ENCODE data around the gene TUBG1.
"Not testable (repeated sequence)": the region's sequence is repeated elsewhere in the genome, so short reads cannot be mapped to it uniquely, and the experiment has no call there.

Gene TUBG1

GRCh38 chr17:42651392-42651791 is 41.9 kb downstream of the TUBG1 start:
- no peaks in the 10 kb centered on the region for H3K9me3 Mint-ChIP-seq
- H3K27ac Mint-ChIP-seq: peak overlapping the region; percentile 29 to 79 (median 34)
- no peaks in the 10 kb centered on the region for H3K36me3 Mint-ChIP-seq (ENCODE audit: low read depth)
- peak overlapping the region in 1 of 3 experiments; percentile 47 for H3K4me3 Mint-ChIP-seq
- H3K27me3 Mint-ChIP-seq (ENCODE audit: low read depth): no peaks in the 10 kb centered on the region
- peaks cover 16% of the 10 kb centered on the region for H3K4me1 Mint-ChIP-seq
- TF ChIP-seq CTCF (IDR thresholded peaks at IDR 0.05; ENCODE audit: unreplicated experiment in 3 of 3): no peak

- no peaks in the 10 kb centered on the region for H3K27me3 Mint-ChIP-seq (ENCODE audit: low read depth)
- peak overlapping the region; percentile 95 to 99 (median 98) for H3K27ac Mint-ChIP-seq
- no peaks in the 10 kb centered on the region for H3K36me3 Mint-ChIP-seq (ENCODE audit: low read depth)
- peak overlapping the region; percentile 74 to 84 (median 81) for H3K4me3 Mint-ChIP-seq
- no peak for TF ChIP-seq CTCF (IDR thresholded peaks at IDR 0.05; ENCODE audit: unreplicated experiment in 3 of 3)
- H3K9me3 Mint-ChIP-seq: no peaks in the 10 kb centered on the region
- peaks cover 20% of the 10 kb centered on the region for H3K4me1 Mint-ChIP-seq
These were observed 44.0 kb downstream of the TUBG1 start for GRCh38 chr17:42653179-42654124.

GRCh38 chr17:42655528-42655927 is 46.0 kb downstream of the TUBG1 start:
- H3K27ac Mint-ChIP-seq: peak overlapping the region in 2 of 3 experiments; percentile 1 to 10

GRCh38 chr17:42657824-42658588 is 48.5 kb downstream of the TUBG1 start:
- peak overlapping the region; percentile 65 to 84 (median 70) for H3K27ac Mint-ChIP-seq
- H3K36me3 Mint-ChIP-seq (ENCODE audit: low read depth): peaks cover 11% of the 10 kb centered on the region
- no peaks in the 10 kb centered on the region for H3K9me3 Mint-ChIP-seq
- peak overlapping the region; percentile 75 to 93 (median 91) for H3K4me3 Mint-ChIP-seq
- peaks cover 33% of the 10 kb centered on the region for H3K4me1 Mint-ChIP-seq
- H3K27me3 Mint-ChIP-seq (ENCODE audit: low read depth): peaks cover 4% of the 10 kb centered on the region
- TF ChIP-seq CTCF (IDR thresholded peaks at IDR 0.05; ENCODE audit: unreplicated experiment in 3 of 3): no peak

More at GRCh38 chr17:42655528-42655927, 46.0 kb downstream of the TUBG1 start:
- Mint-ChIP-seq H3K9me3 (no peaks in the 10 kb centered on the region), H3K27me3 (ENCODE audit: low read depth) (peaks cover 3% of the 10 kb centered on the region), H3K4me1 (peaks cover 30% of the 10 kb centered on the region), H3K36me3 (ENCODE audit: low read depth) (peaks cover 3% of the 10 kb centered on the region), H3K4me3 (peak overlapping the region in 2 of 3 experiments; percentile 24 to 35)
- TF ChIP-seq CTCF (IDR thresholded peaks at IDR 0.05; ENCODE audit: unreplicated experiment in 3 of 3): no peak

GRCh38 chr17:42659079-42659931 is 49.8 kb downstream of the TUBG1 start, which contains the start of gene TUBG2:
Gene TUBG2 (plus strand): TSS chr17:42659284. CDS start chr17:42659504, 220 bp downstream.
- H3K27ac Mint-ChIP-seq: peak within 1 kb of the TSS; percentile 84 to 90 (median 90)
- peaks cover 26% of the 10 kb centered on the region for H3K4me1 Mint-ChIP-seq
- H3K27me3 Mint-ChIP-seq (ENCODE audit: low read depth): peaks cover 4% of the 10 kb centered on the region
- H3K9me3 Mint-ChIP-seq: no peaks in the 10 kb centered on the region
- peaks cover 18% of the 10 kb centered on the region for H3K36me3 Mint-ChIP-seq (ENCODE audit: low read depth)
- TF ChIP-seq CTCF (IDR thresholded peaks at IDR 0.05; ENCODE audit: unreplicated experiment in 3 of 3): no peak
- H3K4me3 Mint-ChIP-seq: peak within 1 kb of the TSS; percentile 91 to 93 (median 92)

- Mint-ChIP-seq H3K27ac (peak overlapping the region in 1 of 3 experiments; percentile 90), H3K4me1 (peaks cover 22% of the 10 kb centered on the region), H3K36me3 (ENCODE audit: low read depth) (peaks cover 20% of the 10 kb centered on the region), H3K4me3 (peak overlapping the region; percentile 91 to 93 (median 92))
- H3K9me3 Mint-ChIP-seq; H3K27me3 Mint-ChIP-seq (ENCODE audit: low read depth): not testable (repeated sequence)
These were observed 50.4 kb downstream of the TUBG1 start for GRCh38 chr17:42659932-42660274.

Measured in nephron (organoid).